Measurements from ENCODE around the gene CTPS2. TPM values are rescaled to one million over a fixed set of nuclear protein-coding genes. Genes with fewer than 3 reads are reported as not detected.
A peak's percentile ranks its signal among the peaks of the same experiment; 100 is the strongest.
"Not testable (repeated sequence)": the region's sequence is repeated elsewhere in the genome, so short reads cannot be mapped to it uniquely, and the experiment has no call there.

CTPS2 gene, protein sequence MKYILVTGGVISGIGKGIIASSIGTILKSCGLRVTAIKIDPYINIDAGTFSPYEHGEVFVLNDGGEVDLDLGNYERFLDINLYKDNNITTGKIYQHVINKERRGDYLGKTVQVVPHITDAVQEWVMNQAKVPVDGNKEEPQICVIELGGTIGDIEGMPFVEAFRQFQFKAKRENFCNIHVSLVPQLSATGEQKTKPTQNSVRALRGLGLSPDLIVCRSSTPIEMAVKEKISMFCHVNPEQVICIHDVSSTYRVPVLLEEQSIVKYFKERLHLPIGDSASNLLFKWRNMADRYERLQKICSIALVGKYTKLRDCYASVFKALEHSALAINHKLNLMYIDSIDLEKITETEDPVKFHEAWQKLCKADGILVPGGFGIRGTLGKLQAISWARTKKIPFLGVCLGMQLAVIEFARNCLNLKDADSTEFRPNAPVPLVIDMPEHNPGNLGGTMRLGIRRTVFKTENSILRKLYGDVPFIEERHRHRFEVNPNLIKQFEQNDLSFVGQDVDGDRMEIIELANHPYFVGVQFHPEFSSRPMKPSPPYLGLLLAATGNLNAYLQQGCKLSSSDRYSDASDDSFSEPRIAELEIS
- total RNA-seq (2021; ENCODE audit: unreplicated experiment) (3.8 TPM), Bru-seq, nascent RNA (percentile 45 among the genes with signal in this experiment), BruChase-seq, experiment 1, labeled RNA remaining after a 2-hour chase (percentile 45 among the genes with signal in this experiment), BruChase-seq, experiment 2, labeled RNA remaining after a 6-hour chase (percentile 46 among the genes with signal in this experiment)
- 5.5 TPM for polyA plus RNA-seq (2012; ENCODE audit: insufficient read length)
- long read RNA-seq, partial matches to known transcripts: 0 of 6 reads
- long read RNA-seq, other reads (novel, unspliced or antisense): 2 of 6 reads

DNA sequence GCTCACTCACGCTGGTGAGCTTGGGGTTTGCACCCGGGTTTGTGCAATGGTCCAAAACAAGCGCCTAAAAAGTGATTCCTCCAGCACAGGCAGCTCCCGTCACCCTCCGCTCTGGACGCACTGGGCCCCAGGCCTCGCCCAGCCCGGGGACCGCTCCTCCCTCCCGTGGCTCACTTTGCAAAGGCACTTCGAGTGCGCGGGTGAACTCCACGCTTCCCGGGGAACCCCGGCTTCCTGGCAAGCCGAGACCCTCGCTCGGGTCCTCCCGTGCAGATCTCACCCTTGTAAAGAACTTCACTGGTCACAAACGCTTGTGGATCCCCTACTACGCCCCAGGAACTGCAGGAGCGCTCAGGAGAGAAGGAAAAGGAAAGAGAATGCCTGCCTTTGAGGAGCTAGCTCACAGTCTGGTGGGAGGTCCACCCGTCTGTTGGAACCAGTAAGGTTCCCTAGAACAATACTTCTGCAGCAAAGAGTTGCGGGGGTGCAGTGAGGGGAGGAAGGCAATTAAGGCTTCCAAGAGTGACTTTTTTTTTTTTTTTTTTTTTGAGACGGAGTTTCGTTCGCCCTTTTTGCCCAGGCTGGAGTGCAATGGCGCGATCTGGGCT lies at the start of gene CTPS2:
CTPS2 (minus strand) TSS at position 122 of the 608 bp plus-strand sequence. CDS start 9,767 bp downstream, outside the sequence.
- peak within 1 kb of the TSS; percentile 49 to 66 for H3K4me3 ChIP-seq (ENCODE audit: low read depth in 2 of 2, low read length in 2 of 2)
- POLR2A ChIA-PET: no interaction called here
- DNase-seq (ENCODE audit: low read depth, low spot score): no peak

DNA sequence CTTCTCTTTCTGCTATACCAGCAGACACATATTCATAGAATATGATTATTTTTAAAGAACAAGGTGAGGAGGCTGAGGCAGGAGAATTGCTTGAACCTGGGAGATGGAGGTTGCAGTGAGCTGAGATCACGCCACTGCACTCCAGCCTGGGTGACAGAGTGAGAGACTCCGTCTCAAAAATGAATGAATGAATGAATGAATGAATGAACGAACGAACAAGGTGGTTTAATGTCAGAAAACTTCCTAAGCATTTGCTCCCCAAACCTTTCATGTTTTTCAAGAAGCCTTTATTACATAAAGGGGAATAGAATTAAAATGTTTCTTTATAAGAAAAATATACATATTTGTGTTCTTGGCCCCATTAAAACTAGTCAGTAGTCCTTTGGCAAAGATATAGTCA lies 49.0 kb upstream of the CTPS2 start:
- H3K27me3 ChIP-seq (ENCODE audit: control insufficient read depth, insufficient read depth, low read length); ATAC-seq; intact Hi-C loops (cut with micrococcal nuclease; ENCODE audit: unreplicated experiment); H3K4me3 ChIP-seq (ENCODE audit: low read depth in 2 of 2, low read length in 2 of 2); H3K36me3 ChIP-seq (ENCODE audit: control insufficient read depth, insufficient read depth, low read length); in situ Hi-C loops (cut with HindIII; ENCODE audit: low pct_unique_long_range_greater_than_20kb, low sequenced_read_pairs); H3K4me1 ChIP-seq (ENCODE audit: control insufficient read depth, insufficient read depth, low read length); CTCF ChIA-PET; DNase-seq (ENCODE audit: low read depth, low spot score); H3K27ac ChIP-seq (ENCODE audit: low read length); POLR2A ChIA-PET; BruUV-seq (replicated peaks); H3K9me3 ChIP-seq (ENCODE audit: control insufficient read depth, insufficient read depth, low read depth, low read length): not testable (repeated sequence)

More for the DNA sequence above, at the start of gene CTPS2:
- CTCF ChIA-PET: no interaction called here
- Histone ChIP-seq H3K27me3 (ENCODE audit: control insufficient read depth, insufficient read depth, low read length) (no peaks in the 10 kb centered on the region), H3K36me3 (ENCODE audit: control insufficient read depth, insufficient read depth, low read length) (no peaks in the 10 kb centered on the region), H3K4me1 (ENCODE audit: control insufficient read depth, insufficient read depth, low read length) (no peaks in the 10 kb centered on the region), H3K9me3 (ENCODE audit: control insufficient read depth, insufficient read depth, low read depth, low read length) (no peaks in the 10 kb centered on the region), H3K27ac (ENCODE audit: low read length) (peak within 1 kb of the TSS; percentile 57; the same call in 1 of the 2 replicates)
- ATAC-seq: peak; percentile 93
- in situ Hi-C loops (cut with HindIII; ENCODE audit: low pct_unique_long_range_greater_than_20kb, low sequenced_read_pairs): no loop called here
- BruUV-seq (replicated peaks): no TSS peak
- intact Hi-C loops (cut with micrococcal nuclease; ENCODE audit: unreplicated experiment): no loop called here
- no peak for TF ChIP-seq REST (IDR thresholded peaks at IDR 0.05; ENCODE audit: insufficient read depth in 1 of 2, low read depth in 2 of 2, low read length in 1 of 2)
- no peak for TF ChIP-seq TCF7L2 (IDR thresholded peaks at IDR 0.05; ENCODE audit: low read depth, low read length)
- no peak for TF ChIP-seq SIN3A (IDR thresholded peaks at IDR 0.05; ENCODE audit: borderline replicate concordance, insufficient read depth, low read depth, low read length)
- no peak for TF ChIP-seq POLR2AphosphoS5 (IDR thresholded peaks at IDR 0.05; ENCODE audit: low read depth, low read length)
- no peak for TF ChIP-seq CTCF (IDR thresholded peaks at IDR 0.05)

All from Panc1 (cell line).